Measurements from ENCODE around the gene MS4A10. TPM values are rescaled to one million over a fixed set of nuclear protein-coding genes. Genes with fewer than 3 reads are reported as not detected.

MS4A10 gene
- total and polyA plus RNA-seq, 2 of the 8 experiments (the other 6 are each of a cell fraction or from before 2014, with no cell fraction given) = not detected

- H2AFZ ChIP-seq (ENCODE audit: low read length) = no peak overlapping the region
- FAIRE-seq = no peak
- H3K4me2 ChIP-seq (ENCODE audit: insufficient read depth in 1 of 2, low read depth in 2 of 2, low read length in 2 of 2) = no peak overlapping the region
- H3K56ac ChIP-seq (replicated peaks; ENCODE audit: insufficient read length, low read depth, low read length) = no peak overlapping the region
- no peak overlapping the region for H3K23ac ChIP-seq (ENCODE audit: insufficient read length)
- no peak overlapping the region for H2BK20ac ChIP-seq (ENCODE audit: low read length)
- H3K36me3 ChIP-seq (ENCODE audit: control insufficient read depth in 2 of 4, insufficient read depth in 4 of 4, low read length in 3 of 4) = no peaks in the 10 kb centered on the region
- H4K20me1 ChIP-seq (replicated peaks in 1 of 2; ENCODE audit: control insufficient read depth in 1 of 2, insufficient read depth in 2 of 2, low read length in 2 of 2) = no peaks in the 10 kb centered on the region
- H3K9ac ChIP-seq (replicated peaks in 1 of 4; ENCODE audit: extremely low read depth in 1 of 4, low read depth in 3 of 4, low read length in 3 of 4) = no peak overlapping the region
- peaks cover 0 to 1% (median 0%) of the 10 kb centered on the region in 4 experiments; a peak in 1 of 7 replicates for H3K4me1 ChIP-seq (replicated peaks in 1 of 4; ENCODE audit: control insufficient read depth in 3 of 4, insufficient read depth in 4 of 4, low read length in 3 of 4)
- H3K9me3 ChIP-seq (ENCODE audit: insufficient read depth in 2 of 2, low read depth in 1 of 2, low read length in 1 of 2) = no peaks in the 10 kb centered on the region; a peak in 1 of 4 replicates
- ChIA-PET CTCF (ENCODE audit: partially characterized antibody) (interaction anchor here (0.8 to 8.3 kb wide), 17 partner anchors 8 to 421 kb away, joined by 3 to 145 read pairs (median 12); partner anchors contain the start of genes MS4A15 and MS4A8), POLR2A (ENCODE audit: partially characterized antibody) (interaction anchor here (0.6 to 0.7 kb wide), 2 partner anchors 25 to 46 kb away, joined by 3 read pairs; no protein-coding TSS in a partner anchor)
- H4K8ac ChIP-seq (ENCODE audit: extremely low read depth, insufficient read depth, low read length) = no peak overlapping the region
- H3K23me2 ChIP-seq (ENCODE audit: low read depth, low read length) = no peaks in the 10 kb centered on the region
- no peak overlapping the region for H4K5ac ChIP-seq (ENCODE audit: insufficient read length, low read depth, low read length)
- no peak for DNase-seq (ENCODE audit: low read depth in 1 of 2, low spot score in 2 of 2)
- H3K4me3 ChIP-seq (ENCODE audit: extremely low read depth in 1 of 4, insufficient read depth in 2 of 4, low read depth in 3 of 4, low read length in 4 of 4) = no peak overlapping the region
- H4K91ac ChIP-seq (replicated peaks; ENCODE audit: insufficient read length, low read length) = no peak overlapping the region
- WGBS, 2 experiments (ENCODE audit: extremely low coverage in 1 of 2, insufficient coverage in 1 of 2, insufficient read length in 1 of 2, insufficient replicate concordance in 2 of 2, low coverage in 1 of 2, low lambda C conversion rate in 2 of 2, missing lambda C conversion rate in 1 of 2) = 79% methylated on average over 1 of the region's 1 CpG; no CpG with 5 or more reads in 1 of the 2 experiments
- H2BK12ac ChIP-seq (ENCODE audit: low read depth, low read length) = no peak overlapping the region
- TF ChIP-seq SRF (IDR thresholded peaks at IDR 0.05; ENCODE audit: low read depth, low read length) (peak; percentile 99), MAFK (IDR thresholded peaks at IDR 0.05; ENCODE audit: low read depth, low read length) (no peak), CBX5 (IDR thresholded peaks at IDR 0.05; ENCODE audit: low read depth, low read length) (no peak)
- H3K27ac ChIP-seq (ENCODE audit: low read depth, low read length) = no peak overlapping the region
- no peak overlapping the region for H3K18ac ChIP-seq (ENCODE audit: extremely low read depth, low read length)
- H3K27me3 ChIP-seq (replicated peaks in 1 of 4; ENCODE audit: control insufficient read depth in 3 of 4, extremely low read depth in 1 of 4, insufficient read depth in 3 of 4, low read length in 3 of 4) = peaks cover 0 to 11% (median 6%) of the 10 kb centered on the region in 4 experiments; a peak in 3 of 7 replicates
- H2BK120ac ChIP-seq (replicated peaks; ENCODE audit: low read depth, low read length) = no peak overlapping the region
- no peak overlapping the region for H2BK5ac ChIP-seq (ENCODE audit: low read depth, low read length)
- no peak overlapping the region for H3K14ac ChIP-seq (ENCODE audit: insufficient read length)
- H3K4ac ChIP-seq (replicated peaks; ENCODE audit: insufficient read length, low read depth, low read length) = no peak overlapping the region
- no peak overlapping the region for H2BK15ac ChIP-seq (ENCODE audit: low read length)
- H2AK5ac ChIP-seq (ENCODE audit: low read depth, low read length) = no peak overlapping the region
- H3K79me1 ChIP-seq (ENCODE audit: low read depth, low read length) = no peaks in the 10 kb centered on the region
- H3K79me2 ChIP-seq (ENCODE audit: control insufficient read depth in 1 of 2, insufficient read depth in 2 of 2, low read length in 2 of 2) = no peaks in the 10 kb centered on the region
These were observed 20.3 kb upstream of the MS4A10 start for GRCh38 chr11:60764879-60765278.

Data from H1 (cell line).